VCaP (cell line): ENCODE data around the gene GH2.

Experiments used
- H3K27ac ChIP-seq: fragments of 450-650 bp; 2 replicates; pipeline ENCODE4 v1.5.1; 2017
- CTCF ChIP-seq: fragments of 450-650 bp; conservative IDR thresholded peaks from 2 replicates; pipeline ENCODE4 v1.5.1; 2017; ENCODE audit warnings: mild to moderate bottlenecking, moderate library complexity

GH2 gene

GRCh38 chr17:63848834-63849689 lies 32.7 kb downstream of the GH2 start:
- no peak for TF ChIP-seq CTCF
- no peak overlapping the region for H3K27ac ChIP-seq

DNA sequence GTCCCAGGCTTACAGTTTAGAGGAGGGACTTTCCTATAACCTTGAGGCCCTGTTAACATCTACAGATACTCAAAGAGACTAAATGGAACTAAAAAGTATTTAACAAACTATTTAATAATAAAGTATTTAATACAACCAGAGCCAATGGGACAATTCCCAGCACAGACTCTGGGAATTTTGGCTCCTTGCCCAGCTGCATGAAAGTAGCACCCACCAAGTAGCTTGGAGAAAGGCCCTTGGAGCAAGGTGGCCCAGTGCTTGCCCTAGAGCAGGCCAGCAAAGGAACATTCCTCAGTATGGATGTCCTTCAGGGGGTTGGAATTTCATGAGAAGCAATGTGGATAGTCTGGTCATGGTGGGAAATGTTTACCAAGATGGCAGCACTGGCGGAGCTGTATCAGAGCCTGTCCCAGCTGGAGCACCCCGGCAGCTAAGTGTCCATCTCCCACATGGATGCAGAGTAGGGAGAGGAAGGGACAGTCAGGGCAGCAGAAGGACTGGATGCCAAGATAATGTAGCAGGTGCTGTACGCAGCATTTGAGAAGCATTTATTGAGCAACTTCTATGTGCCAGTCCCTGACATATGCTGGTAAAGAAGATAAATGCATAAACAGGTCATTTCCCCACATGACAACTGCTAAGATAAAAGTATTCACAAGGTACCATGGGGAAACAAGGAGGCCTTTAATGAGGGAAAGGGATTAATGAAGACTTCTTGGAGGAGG lies 34.1 kb downstream of the GH2 start:
- no peak overlapping the region for H3K27ac ChIP-seq
- no peak for TF ChIP-seq CTCF

GRCh38 chr17:63845509-63845908 lies 36.2 kb downstream of the GH2 start:
- TF ChIP-seq CTCF = no peak
- no peak overlapping the region for H3K27ac ChIP-seq

DNA sequence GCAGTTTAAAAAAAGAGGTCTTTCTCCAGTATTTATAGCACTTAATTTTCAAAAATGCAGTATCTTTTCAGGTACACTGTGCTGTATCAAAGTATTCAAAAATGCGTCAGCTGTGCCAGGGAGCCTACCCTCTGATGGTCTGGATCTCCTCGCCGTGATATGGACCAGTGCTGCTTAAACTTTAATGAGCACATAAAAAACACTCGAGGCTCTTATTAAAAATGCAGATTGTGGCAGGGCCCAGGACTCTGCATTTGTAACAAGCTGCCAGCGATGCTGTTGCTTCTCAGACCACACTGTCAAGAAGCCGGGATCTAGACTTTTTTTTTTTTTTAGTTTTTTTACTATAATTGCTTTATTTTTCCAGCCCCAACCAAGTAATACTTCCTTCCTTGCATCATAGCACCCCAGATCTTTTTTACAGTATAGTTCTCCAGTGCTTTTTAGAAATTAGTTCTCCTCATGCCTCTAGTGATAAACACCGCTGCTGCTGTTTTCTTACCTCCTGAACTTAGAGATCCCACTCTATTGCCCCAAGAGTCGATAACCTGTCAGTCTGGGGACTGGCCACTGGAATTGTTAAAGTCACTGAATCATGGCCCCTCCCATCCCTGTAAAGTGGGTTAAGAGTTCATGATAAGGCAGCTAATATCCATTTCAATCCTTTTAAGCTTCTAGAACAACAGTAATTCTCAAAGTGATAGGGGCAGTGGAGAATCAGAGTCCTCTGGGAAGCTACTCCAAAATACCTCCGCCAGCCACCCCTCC lies 37.6 kb downstream of the GH2 start:
- H3K27ac ChIP-seq = peak overlapping the region; percentile 96; the same call in 1 of the 2 replicates
- no peak for TF ChIP-seq CTCF

GRCh38 chr17:63843387-63843888 lies 38.3 kb downstream of the GH2 start:
- H3K27ac ChIP-seq = peak overlapping the region; percentile 96

- TF ChIP-seq CTCF = no peak
- H3K27ac ChIP-seq = peak within 1 kb of the TSS; percentile 96
Measured at GRCh38 chr17:63842540-63843386, 39.0 kb downstream of the GH2 start, which contains the start of gene SMARCD2. Gene SMARCD2 (minus strand): TSS chr17:63842685. CDS start chr17:63842674, 11 bp downstream.

GRCh38 chr17:63842173-63842539 lies 39.6 kb downstream of the GH2 start:
- peak overlapping the region; percentile 96 for H3K27ac ChIP-seq
- no peak for TF ChIP-seq CTCF
